HG02798 (cell line): Measurements from ENCODE around the gene ZNF569.

Experiments
- ATAC-seq: cut with Tn5 transposase; IDR thresholded peaks from one replicate; pipeline ENCODE4 v1.9.1; 2021; ENCODE audit warnings: mild to moderate bottlenecking; ENCODE audit not compliant: unreplicated experiment, poor library complexity

ZNF569 gene

DNA sequence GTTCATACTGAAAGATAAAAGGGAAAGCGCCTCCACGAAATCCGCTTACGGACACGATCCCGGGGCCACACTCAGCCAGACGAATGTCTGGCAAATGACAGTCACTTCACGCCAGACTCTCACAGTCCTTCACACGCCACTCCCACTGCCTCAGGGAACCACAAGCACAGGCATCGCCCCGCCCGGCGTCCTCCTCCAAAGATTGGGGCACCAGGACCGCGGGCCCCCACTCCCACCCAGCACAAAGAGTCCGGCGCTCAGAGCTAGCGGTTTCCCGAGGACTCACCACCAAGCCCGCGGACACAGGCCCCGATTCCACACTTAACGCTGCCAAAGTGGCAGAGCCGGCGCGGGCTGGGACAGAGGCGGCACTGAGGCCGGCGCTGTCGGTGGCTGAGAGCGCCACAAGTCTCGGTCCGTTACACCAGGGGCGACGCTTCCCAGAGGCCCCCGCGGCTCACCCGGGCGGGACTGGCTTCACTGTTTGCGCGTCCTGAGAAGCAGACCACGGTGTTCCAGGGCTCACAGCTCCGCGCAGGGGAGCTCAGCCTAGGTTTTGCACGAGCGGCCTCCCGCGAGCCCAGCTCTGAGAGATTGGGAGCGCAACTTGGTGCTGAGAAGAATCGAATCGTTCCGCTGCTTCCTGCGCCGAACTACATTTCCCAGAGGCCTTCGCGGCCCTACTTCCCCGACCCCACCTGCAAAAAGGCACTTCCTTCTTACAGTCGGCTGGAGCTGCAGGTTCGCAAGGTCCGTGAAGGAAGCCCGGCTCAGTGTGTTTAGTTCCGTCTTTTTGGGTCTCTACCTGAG lies at the start of gene ZNF569:
ZNF569 (minus strand) TSS at position 647 of the 810 bp plus-strand sequence. CDS start 22,523 bp downstream, outside the sequence.
- ATAC-seq: peak; percentile 72

DNA sequence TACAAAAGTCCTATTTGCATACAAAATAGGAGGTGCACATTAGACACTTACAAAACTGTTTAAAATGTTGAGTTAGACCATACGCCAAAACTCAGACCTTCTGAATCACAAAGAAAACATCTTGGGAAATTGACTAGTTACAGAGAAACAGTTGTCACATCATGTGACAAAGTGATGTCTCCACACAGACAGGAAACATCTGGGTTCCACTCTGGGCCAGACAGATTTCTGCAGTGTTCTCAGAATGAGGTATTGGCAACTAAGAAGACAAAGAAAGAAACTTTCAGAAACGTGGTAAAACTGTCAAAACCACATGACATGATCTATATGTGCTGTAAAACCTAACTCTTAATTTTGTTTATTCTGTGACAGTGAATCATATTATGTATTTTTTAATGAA lies 46.2 kb upstream of the ZNF569 start:
- no peak for ATAC-seq

DNA sequence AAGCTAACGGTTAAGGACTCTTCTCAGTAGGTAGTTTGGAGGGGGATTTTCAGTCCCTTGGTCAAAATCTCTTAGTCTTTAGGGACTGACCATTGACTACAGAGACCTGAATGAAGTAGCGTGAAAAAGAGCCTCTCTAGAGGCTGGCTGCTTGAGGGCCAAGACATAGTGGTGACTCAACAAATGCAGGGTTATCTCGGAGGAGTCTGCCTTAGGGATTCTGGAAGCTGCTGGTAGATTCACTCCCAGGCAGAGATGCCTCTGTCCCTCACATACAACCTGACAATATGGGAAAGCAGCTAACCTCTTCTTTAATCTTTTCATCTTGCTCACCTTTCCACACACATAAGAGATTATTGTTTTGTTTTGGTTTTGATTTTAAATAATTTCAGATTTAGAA lies 44.6 kb upstream of the ZNF569 start:
- ATAC-seq: no peak

DNA sequence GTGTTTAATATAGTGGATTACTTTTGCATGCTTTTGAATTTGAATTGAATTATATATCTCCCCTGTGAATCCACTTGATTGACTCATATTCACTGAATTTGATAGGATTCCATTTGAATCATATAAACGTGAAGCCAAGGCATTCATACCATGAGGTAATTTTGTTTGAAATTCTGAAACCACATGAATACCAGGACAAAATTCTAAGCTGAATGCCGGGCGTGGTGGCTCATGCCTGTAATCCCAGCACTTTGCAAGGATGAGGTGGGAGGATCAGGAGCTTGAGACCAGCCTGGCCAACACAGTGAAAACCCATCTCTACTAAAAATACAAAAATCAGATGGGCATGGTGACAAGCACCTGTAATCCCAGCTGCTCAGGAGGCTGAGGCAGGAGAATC lies 43.9 kb upstream of the ZNF569 start:
- no peak for ATAC-seq

DNA sequence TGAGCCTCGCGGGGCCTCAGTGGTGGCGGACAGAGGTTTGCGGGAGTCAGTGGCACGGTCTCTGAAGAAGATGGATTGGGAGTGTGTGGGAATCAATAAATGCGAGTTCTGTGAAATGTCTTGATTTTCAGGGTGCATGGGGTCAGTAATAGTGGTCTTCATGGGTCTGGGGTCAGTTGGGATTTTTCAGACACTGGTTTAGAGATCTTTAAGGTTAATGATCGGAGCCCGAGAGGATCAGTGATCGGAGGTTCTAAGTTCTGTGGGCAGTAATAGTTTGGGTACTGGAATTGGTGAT lies 39.9 kb upstream of the ZNF569 start:
- no peak for ATAC-seq

DNA sequence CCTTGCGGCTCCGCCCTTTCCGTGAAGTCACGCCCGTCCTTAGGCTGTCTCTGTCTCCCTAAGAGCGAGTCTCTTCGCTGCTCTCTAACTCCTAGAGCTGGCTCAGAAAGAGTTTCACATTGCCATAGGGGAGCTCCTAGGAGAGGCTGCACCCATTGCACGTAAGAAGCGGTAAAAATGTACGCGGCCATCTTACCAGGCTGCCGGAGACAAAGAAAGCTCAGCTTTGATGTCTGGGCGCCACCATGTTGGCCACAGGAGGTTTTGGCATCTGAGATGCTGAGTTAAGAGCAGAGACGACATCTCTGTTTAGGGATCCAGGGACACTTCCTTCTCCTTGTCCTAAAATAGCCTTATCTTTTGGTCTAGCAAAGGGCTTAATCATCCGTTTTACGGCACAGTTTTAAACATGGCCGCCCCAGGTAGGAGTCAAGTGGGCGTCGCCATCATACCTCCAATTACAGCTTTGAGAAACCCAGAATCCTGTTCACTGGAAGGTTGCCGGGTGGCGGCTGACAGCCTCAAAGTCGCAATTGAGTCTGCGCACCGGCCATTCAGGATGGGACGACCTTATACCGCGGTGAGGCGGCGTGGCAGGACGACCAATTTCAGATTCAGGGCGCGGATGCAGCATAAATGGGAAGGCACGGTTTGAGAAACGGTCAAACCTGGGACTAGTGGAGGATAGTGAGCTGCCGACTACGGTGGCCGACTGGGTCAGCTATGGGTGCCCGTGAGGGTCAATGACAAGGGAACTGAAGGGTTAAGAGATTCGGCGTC lies 39.3 kb upstream of the ZNF569 start, which contains the start of gene ZNF793:
ZNF793 (plus strand) TSS at position 553 of the 780 bp plus-strand sequence. CDS start 16,501 bp downstream, outside the sequence.
- ATAC-seq: peak; percentile 57

DNA sequence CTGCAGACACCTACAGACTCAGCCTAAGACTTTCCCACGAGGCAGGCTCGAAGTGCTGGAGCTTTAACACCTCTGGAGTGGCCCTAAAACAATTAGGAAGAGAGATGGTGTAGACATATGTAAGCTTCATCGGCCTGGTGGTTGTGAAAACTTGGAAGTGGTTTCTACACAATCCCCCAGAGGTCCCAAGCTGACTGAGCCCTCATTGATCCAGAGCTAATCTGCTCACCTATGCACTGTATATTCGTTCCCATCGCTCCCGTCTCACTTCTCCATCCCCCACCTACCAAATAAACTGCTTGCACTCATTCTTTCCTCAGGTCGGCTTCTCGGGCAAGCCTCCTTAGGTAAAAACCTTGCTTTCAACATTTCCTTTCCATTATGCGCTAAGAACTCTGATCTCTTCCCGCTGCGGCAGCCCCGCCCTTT lies 38.7 kb upstream of the ZNF569 start:
- peak; percentile 21 for ATAC-seq

DNA sequence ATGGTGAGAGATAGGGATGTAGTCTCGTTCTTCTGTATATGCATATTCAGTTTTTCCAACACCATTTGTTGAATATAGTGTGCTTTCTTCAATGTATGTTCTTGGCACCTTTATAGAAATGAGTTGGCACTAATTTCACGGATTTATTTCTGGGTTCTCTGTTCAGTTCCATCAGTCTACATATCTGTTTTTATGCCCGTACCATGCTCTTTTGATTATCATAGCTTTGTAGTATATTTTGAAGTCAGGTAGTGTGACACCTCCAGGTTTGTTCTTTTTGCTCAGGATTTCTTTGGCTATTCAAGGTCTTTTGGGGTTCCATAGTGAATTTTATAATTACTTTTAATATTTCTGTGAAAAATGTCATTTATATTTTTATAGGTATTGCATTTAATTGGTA lies 25.0 kb upstream of the ZNF569 start:
- no peak for ATAC-seq

DNA sequence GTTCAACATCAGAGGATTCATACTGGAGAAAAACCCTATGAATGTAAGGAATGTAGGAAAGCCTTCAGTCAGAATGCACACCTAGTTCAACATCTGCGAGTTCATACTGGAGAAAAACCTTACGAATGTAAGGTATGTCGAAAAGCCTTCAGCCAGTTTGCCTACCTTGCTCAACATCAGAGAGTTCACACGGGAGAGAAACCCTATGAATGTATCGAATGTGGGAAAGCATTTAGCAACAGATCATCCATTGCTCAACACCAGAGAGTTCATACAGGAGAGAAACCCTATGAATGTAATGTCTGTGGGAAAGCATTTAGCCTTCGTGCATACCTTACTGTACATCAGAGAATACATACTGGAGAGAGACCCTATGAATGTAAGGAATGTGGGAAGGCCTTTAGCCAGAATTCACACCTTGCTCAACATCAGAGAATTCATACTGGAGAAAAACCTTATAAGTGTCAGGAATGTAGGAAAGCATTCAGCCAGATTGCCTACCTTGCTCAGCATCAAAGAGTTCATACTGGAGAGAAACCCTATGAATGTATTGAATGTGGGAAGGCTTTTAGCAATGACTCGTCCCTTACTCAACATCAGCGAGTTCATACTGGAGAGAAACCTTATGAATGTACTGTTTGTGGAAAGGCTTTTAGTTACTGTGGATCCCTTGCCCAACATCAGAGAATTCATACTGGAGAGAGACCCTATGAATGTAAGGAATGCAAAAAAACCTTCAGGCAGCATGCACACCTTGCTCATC lies 17.3 kb upstream of the ZNF569 start:
- ATAC-seq: no peak

DNA sequence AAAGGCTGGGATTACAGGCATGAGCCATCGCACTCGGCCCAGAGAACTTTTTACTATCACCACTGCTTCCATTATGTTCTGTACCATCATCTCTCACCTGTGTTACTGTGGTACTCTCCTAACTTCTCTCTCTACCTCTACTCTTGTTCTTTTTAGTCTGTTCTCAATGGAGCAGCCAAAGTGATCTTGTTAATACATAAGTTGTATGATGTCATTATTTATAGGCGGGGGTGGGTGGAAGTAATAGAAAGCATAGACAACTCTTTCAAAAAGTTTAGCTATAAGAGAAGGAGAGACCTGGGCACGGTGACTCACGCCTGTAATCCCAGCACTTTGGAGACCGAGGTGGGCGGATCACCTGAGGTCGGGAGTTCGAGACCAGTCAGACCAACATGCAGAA lies 4.9 kb upstream of the ZNF569 start:
- no peak for ATAC-seq

DNA sequence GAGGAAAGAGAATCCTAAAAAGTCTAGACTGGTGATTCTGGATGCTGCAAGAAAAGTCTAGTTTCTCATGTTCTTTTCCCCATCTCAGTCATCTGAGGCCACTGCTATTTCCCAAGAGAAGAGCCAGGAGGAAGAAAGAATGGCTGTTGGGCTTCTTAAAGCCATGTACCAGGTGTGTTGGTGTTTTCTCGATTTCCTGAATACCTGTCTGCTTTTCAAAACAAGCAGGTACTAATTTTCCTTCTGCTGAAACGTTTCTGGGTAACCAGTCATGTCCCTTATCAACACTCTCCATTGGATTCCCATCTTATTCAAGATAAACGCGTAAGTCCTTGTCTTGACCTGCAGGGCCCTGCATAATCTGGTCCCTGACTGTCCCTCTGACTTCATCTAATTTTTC lies 3.0 kb upstream of the ZNF569 start:
- no peak for ATAC-seq

DNA sequence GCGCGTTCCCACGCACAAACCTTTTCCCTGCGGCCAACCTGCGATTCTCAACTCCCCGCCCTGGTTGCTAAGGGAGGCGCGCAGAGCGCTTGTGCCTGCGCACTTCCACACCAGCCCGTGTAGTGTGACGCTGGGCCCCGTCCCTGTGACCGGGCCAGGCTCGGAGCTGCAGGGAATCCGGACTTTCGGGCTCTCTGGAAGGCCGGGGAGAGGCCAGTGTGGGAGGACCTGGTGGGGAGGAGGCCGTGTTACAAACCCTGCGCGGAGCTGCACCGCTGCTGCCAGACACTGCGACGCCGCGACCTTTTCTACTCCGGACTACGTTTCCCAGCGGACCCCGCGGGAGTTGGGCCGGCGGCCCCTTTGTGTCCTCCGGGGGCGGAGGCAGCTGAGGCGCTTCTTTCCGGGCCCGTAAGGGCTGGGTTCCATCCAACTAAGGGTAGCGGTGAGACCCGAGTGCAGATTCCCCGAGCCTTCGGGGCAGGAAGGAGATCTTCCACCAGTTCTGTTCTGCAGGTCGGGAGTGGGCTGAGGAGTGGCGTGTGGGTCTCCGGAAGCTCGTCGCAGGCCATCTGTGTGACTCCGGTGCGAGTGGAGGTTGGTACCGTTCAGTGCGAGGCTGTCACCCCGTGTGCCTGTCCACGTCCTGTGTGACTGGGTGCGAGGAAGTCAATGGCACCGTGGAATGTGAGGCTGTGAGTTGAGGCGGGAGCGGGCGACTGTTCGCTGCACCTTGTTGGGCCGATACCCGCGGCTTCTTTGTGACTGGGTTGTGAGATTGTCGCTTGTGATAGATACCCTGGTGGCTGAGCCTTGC lies 1.9 kb upstream of the ZNF569 start, which contains the start of gene ZNF570:
ZNF570 (plus strand) TSS at position 396 of the 817 bp plus-strand sequence. CDS start 999 bp downstream, outside the sequence.
- ATAC-seq: peak; percentile 65

DNA sequence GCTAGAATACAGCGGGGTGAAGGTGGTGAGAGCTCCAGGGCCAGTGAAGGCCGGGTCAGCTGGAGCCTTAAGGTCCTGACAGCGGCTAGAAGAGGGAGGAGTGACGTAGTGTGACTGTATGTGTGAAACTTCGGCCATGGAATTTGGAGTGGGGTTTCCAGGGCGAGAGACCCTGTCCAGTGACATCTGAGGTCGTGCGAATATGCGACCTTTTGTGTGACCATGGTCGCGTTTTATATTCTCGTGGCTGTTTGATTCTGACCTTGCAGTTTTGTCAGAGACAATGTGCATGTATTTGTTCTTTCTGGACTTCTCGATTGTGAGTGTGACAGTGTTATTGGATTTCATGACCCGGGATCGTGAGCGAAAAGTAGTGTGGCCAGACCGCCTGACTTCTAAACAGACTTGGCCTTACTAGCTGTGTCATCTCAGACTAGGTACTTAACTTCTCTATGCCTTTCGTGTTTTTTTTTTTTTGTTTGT lies 405 bp upstream of the ZNF569 start:
- ATAC-seq: no peak

DNA sequence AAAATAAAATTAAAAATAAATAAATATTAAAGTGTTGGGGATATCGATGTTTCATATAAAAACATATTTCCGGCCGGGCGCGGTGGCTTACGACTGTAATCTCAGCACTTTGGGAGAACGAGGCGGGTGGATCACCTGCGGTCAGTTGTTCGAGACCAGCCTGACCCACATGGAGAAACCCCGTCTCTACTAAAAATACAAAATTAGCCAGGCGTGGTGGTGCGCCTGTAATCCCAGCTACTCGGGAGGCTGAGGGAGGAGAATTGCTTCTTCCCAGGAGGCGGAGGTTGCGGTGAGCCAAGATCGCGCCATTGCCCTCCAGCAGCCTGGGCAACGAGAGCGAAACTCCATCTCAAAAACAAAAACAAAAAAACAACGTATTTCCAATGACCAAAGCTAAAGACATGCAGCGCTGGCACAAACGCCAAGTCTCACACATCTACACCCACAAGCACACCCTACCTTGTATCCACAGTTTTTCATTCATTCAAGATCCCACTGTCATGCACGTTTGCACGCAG lies 907 bp downstream of the ZNF569 start:
- no peak for ATAC-seq

DNA sequence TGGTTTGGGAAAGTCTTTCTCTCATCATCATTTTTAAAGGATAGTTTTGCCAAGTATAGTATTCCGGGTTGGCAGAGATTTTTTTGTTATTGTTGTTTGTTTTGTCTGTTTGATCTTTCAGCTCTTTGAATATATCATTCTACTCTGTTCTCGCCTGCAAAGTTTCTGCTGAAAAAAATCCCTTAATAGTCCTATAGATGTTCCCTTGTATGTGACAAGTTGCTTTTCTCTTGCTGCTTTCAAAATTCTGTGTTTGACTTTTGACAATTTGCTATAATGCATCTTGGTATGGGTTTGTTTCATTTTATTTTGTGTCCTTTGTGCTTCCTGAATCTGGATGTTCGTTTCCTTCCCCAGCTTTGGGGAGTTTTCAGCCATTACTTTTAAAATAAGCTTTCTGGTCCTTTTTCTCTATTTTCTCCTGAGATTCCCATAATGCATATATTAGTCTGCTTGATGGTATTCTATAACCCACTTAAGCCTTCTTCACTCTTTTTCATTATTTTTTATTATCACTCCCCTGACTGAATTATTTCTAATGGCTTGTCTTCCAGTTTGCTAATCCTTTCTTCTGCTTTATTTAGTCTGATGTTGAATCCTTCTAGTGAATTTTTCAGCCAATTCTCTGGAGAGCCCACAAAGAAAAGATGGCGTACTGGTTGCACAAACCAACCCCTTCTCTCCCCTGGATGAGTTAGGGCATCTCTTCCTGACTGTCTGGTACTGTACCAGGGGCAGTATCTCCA lies 14.6 kb downstream of the ZNF569 start:
- ATAC-seq: no peak

DNA sequence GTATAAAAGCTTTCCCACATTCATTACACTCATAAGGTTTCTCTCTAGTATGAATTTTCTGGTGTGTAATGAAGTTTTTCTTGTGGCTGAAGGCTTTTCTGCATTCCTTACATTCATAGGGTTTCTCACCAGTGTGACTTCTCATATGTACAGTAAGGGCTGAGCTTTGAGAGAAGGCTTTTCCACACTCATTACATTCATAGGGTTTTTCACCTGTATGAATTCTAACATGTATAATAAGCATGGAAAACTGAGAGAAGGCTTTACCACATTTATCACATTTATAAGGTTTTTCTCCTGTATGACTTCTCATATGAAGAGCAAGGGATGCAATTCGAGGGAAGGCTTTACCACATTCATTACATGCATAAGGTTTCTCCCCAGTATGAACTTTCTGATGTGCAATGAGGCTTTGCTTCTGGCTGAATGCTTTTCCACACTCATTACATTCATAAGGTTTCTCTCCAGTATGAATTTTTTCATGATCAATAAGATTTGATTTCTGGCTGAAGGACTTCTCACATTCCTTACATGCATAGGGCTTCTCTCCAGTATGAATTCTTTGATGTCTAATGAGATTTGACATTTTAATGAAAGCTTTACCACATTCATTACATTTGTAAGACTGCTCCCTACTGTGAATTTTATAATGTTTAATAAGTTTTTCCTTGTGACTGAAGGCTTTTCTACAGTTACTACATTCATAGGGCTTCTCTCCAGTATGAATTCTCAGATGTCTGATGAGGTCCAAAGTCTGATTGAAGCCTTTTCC lies 53.7 kb downstream of the ZNF569 start:
- ATAC-seq: no peak

DNA sequence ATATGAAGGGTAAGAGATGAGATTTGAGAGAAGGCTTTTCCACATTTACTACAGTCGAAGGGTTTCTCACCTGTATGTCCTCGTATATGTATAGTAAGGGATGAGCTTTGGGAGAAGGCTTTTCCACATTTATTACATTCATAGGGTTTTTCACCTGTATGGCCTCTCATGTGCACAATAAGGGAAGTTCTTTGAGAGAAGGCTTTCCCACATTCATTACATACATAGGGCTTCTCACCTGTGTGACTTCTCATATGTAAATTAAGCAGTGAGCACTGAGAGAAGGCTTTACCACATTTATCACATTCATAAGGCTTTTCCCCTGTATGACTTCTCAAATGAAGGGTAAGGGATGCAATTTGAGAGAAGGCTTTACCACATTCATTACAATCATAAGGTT lies 54.5 kb downstream of the ZNF569 start:
- no peak for ATAC-seq
